HG02623 (cell line): ENCODE measurements around the gene PPP2R5B.
"Not testable (repeated sequence)": the region's sequence is repeated elsewhere in the genome, so short reads cannot be mapped to it uniquely, and the experiment has no call there.

Source experiments
- ATAC-seq: cut with Tn5 transposase; IDR thresholded peaks from one replicate; pipeline ENCODE4 v1.9.1; 2021; ENCODE audit warnings: moderate library complexity; ENCODE audit not compliant: unreplicated experiment

The PPP2R5B gene

GRCh38 chr11:64971421-64972233 lies 47.1 kb downstream of the PPP2R5B start, which contains the start of gene MAJIN:
TSS of gene MAJIN (minus strand) at chr11:64972108. CDS start at chr11:64959405, 12,703 bp downstream.
- ATAC-seq, result no peak

- ATAC-seq, result no peak
Measured at GRCh38 chr11:64974124-64974523, 49.6 kb downstream of the PPP2R5B start.

GRCh38 chr11:64976651-64977050 lies 52.2 kb downstream of the PPP2R5B start:
- ATAC-seq, result no peak

- ATAC-seq, result not testable (repeated sequence)
Measured at GRCh38 chr11:64983339-64983738, 58.9 kb downstream of the PPP2R5B start.
